GM12801 (cell line): ENCODE results near the gene NPAS3.

Source experiments
- CTCF ChIP-seq: IDR thresholded peaks from one replicate; pipeline ENCODE4 v1.5.1; 2011; ENCODE audit warnings: control low read depth; ENCODE audit not compliant: insufficient read length; ENCODE audit errors: extremely low read depth

The NPAS3 gene

GRCh38 chr14:33686856-33687255 is 748.2 kb downstream of the NPAS3 start:
- TF ChIP-seq CTCF = no peak

DNA sequence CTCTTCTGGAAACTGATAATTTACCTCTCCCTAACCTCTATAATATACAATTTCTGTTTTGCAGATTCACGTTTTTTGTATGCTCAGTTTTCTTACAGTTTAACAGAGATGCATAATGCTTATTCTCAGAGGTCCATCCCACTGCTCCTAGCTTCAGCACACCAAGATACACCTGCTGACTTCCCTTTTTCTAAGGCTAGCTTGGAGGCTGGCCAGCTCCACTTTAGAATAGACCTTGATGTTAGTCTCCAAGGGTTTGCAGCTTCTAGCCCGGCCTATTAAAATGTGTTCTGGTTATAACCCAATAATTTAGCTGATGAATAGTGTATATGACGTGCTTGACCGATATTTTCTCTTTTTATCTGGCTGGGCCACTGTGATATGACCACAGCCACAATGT is 751.0 kb downstream of the NPAS3 start:
- TF ChIP-seq CTCF = no peak

GRCh38 chr14:33691907-33692306 is 753.2 kb downstream of the NPAS3 start:
- TF ChIP-seq CTCF = no peak

DNA sequence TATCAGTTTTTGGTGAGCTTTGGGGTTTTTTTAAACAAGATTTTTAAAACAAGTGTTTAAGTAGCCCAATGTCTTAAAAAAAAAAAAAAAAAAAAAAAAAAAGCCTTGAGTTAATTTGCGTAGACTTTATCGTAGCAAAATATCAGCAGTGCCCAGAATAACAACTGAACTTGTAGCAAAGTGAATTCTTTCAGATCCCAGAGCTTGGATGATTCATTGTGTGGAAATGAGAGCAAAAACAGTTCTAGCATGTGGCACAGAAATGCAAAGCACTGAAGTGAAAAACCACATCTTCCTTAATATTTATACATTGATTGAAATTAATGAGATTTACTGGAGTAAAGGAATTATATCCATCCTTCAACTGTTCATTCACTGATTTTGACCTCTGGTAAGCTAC is 754.1 kb downstream of the NPAS3 start:
- no peak for TF ChIP-seq CTCF

GRCh38 chr14:33693237-33693636 is 754.6 kb downstream of the NPAS3 start:
- TF ChIP-seq CTCF = no peak

DNA sequence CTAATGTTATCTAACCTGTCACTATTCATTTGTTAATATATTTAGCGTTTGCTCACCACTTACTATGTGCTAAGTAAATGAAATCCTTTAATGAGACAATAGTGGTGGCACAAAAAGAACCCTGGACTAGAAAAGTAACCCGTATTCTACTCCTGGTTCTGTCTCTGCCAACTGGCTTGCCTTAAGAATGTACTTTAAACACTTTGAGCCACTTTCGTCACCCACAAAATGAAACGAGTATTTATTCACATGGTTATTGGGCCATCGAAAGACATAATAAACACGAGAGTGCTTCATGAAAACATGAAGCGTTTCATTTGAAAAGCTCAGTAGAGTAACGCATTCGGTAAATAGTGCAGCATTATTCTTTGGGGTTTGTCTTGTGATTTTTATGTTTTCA is 757.5 kb downstream of the NPAS3 start:
- no peak for TF ChIP-seq CTCF

GRCh38 chr14:33699300-33699983 is 760.8 kb downstream of the NPAS3 start:
- no peak for TF ChIP-seq CTCF
